Measurements from ENCODE around the gene NDUFS7. TPM values are rescaled to one million over a fixed set of nuclear protein-coding genes. Genes with fewer than 3 reads are reported as not detected.

Gene NDUFS7
- total RNA-seq, 1 donor from 2014 or later = 15.4 TPM

DNA sequence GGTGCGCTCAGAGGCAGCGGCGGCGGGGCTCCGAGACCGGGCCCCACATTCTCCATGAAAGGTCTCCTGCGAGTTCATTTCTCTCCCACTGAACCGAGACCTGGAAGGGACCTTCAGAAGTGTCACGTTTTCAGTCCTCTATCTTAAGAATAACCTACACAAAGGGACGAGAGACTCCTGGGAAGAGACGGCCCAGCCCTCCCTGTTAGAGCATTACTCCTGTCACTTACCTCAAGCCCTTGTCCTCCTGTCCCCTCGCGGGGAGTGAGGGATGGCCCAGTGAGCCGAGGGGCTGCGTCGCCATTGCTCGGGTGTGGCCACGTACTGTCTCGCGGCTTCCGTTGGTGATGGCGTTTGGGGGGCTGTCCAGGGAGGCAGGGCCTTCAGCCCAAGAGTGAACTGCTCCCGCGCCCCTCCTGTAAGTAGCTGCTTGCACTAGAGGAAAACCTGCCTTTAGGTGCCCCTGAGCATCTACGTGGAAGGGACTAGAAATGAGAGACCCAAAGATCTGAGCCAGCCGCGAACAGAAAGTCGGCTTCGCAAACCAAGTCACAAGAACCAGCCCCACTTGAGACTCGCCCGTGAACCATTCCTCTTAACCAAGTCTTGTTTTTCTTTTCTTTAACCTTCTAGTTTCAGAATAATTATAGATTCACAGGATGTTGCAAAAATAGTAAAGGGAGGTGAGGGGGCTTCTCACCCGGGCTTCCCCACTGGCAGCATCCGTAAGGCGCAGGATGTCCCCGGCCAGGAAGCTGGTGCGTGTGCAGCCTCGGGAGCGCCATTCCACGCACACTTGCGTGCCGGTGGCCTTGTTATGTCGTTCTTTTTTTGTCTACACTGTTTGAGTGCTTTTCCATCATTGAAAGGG lies 21.1 kb upstream of the NDUFS7 start:
- no peaks in the 10 kb centered on the region for H3K9me3 ChIP-seq (ENCODE audit: low read depth)
- H3F3A ChIP-seq (ENCODE audit: low read depth) = peaks cover 63% of the 10 kb centered on the region
- no peaks in the 10 kb centered on the region for H3K27me3 ChIP-seq
- peak overlapping the region; percentile 91 for H3K27ac ChIP-seq
- Mint-ChIP-seq H3K27ac (peak overlapping the region; percentile 60), H3K27me3 (ENCODE audit: insufficient read depth, low read depth) (peaks cover 8% of the 10 kb centered on the region), H3K9me3 (no peaks in the 10 kb centered on the region), H3K4me1 (peaks cover 51% of the 10 kb centered on the region), H3K36me3 (peaks cover 48% of the 10 kb centered on the region), H3K4me3 (no peak overlapping the region)
- H3K4me1 ChIP-seq = peaks cover 59% of the 10 kb centered on the region
- H3K9ac ChIP-seq = no peak overlapping the region
- peak overlapping the region; percentile 73 for H3K4me2 ChIP-seq
- no peak for DNase-seq (ENCODE audit: low spot score)
- no peak overlapping the region for H3K4me3 ChIP-seq
- H3K79me2 ChIP-seq (ENCODE audit: low read depth) = peaks cover 72% of the 10 kb centered on the region
- H4K20me1 ChIP-seq (ENCODE audit: low read depth) = peaks cover 81% of the 10 kb centered on the region
- no peak overlapping the region for H2AFZ ChIP-seq (replicated peaks)
- H3K36me3 ChIP-seq = peaks cover 5% of the 10 kb centered on the region
- TF ChIP-seq, protein P1, sequence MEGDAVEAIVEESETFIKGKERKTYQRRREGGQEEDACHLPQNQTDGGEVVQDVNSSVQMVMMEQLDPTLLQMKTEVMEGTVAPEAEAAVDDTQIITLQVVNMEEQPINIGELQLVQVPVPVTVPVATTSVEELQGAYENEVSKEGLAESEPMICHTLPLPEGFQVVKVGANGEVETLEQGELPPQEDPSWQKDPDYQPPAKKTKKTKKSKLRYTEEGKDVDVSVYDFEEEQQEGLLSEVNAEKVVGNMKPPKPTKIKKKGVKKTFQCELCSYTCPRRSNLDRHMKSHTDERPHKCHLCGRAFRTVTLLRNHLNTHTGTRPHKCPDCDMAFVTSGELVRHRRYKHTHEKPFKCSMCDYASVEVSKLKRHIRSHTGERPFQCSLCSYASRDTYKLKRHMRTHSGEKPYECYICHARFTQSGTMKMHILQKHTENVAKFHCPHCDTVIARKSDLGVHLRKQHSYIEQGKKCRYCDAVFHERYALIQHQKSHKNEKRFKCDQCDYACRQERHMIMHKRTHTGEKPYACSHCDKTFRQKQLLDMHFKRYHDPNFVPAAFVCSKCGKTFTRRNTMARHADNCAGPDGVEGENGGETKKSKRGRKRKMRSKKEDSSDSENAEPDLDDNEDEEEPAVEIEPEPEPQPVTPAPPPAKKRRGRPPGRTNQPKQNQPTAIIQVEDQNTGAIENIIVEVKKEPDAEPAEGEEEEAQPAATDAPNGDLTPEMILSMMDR (IDR thresholded peaks at IDR 0.05) = no peak
- TF ChIP-seq EZH2 (IDR thresholded peaks at IDR 0.05) (no peak), EZH2phosphoT487 (IDR thresholded peaks at IDR 0.05) (no peak)

DNA sequence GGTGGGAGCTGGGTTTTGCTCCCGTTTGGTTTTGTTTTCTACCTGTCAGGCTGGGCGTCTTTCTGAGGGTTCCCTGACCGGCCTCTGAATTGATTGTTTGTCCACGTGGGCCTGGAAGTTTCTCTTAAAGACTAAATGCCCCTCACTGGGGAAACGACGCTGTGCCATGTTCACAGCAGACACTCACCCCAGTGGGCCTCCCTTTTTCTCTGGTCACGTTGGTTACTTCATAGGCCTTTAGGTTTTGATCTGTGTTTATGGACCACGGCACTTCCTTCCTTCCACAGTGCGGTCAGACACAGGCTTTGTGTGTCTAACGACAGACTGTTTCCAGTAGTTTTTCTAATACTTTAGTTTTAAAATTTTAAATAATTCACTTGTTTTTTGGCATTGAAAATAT lies 20.1 kb upstream of the NDUFS7 start:
- Mint-ChIP-seq H3K27ac (no peak overlapping the region), H3K4me3 (no peak overlapping the region), H3K9me3 (no peaks in the 10 kb centered on the region), H3K27me3 (ENCODE audit: insufficient read depth, low read depth) (peaks cover 11% of the 10 kb centered on the region), H3K4me1 (peaks cover 43% of the 10 kb centered on the region), H3K36me3 (peaks cover 44% of the 10 kb centered on the region)
- H3K79me2 ChIP-seq (ENCODE audit: low read depth) = peaks cover 66% of the 10 kb centered on the region
- H3K36me3 ChIP-seq = peaks cover 5% of the 10 kb centered on the region
- no peak overlapping the region for H3K4me2 ChIP-seq
- peaks cover 72% of the 10 kb centered on the region for H4K20me1 ChIP-seq (ENCODE audit: low read depth)
- DNase-seq (ENCODE audit: low spot score) = no peak
- no peak overlapping the region for H3K4me3 ChIP-seq
- H3K27ac ChIP-seq = no peak overlapping the region
- H3K4me1 ChIP-seq = peaks cover 50% of the 10 kb centered on the region
- TF ChIP-seq, protein P1 (IDR thresholded peaks at IDR 0.05) = no peak
- peaks cover 53% of the 10 kb centered on the region for H3F3A ChIP-seq (ENCODE audit: low read depth)
- no peaks in the 10 kb centered on the region for H3K9me3 ChIP-seq (ENCODE audit: low read depth)
- no peak overlapping the region for H2AFZ ChIP-seq (replicated peaks)
- H3K9ac ChIP-seq = no peak overlapping the region
- no peaks in the 10 kb centered on the region for H3K27me3 ChIP-seq

DNA sequence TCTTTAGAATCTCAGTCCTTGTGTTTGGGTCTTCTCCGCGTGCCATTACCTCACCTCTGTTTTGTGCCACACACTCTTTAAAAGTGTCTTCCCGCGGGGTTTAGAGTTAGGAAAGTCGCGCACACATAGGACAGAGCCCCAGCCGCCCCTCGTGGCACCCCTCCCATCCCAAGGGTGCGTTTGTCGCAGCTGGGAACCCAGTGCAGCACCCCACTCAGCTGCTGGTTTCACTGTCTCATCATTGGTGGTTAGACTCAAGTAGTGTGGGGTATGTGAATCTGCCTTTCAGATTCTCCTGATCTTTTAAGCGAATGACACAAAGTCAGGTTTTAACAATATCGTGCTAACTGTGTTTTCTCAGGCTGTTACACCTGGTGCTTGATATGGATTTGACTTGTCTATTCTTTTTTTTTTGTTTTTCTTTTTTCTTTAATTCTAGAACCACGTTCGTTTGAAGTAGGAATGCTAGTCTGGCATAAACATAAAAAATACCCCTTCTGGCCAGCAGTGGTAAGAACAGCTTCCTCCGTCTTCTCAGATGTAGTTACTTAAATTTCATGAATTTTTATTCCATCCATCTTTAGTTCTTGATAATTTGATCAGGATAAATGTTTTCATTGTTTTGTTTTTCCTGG lies 19.5 kb upstream of the NDUFS7 start:
- Mint-ChIP-seq H3K27me3 (ENCODE audit: insufficient read depth, low read depth) (peaks cover 8% of the 10 kb centered on the region), H3K27ac (no peak overlapping the region), H3K4me1 (peaks cover 41% of the 10 kb centered on the region), H3K4me3 (no peak overlapping the region), H3K9me3 (no peaks in the 10 kb centered on the region), H3K36me3 (peaks cover 38% of the 10 kb centered on the region)
- no peak overlapping the region for H3K27ac ChIP-seq
- peaks cover 66% of the 10 kb centered on the region for H4K20me1 ChIP-seq (ENCODE audit: low read depth)
- no peaks in the 10 kb centered on the region for H3K9me3 ChIP-seq (ENCODE audit: low read depth)
- no peak overlapping the region for H3K4me3 ChIP-seq
- no peak overlapping the region for H3K9ac ChIP-seq
- DNase-seq (ENCODE audit: low spot score) = no peak
- H2AFZ ChIP-seq (replicated peaks) = no peak overlapping the region
- H3F3A ChIP-seq (ENCODE audit: low read depth) = peaks cover 51% of the 10 kb centered on the region
- no peaks in the 10 kb centered on the region for H3K27me3 ChIP-seq
- peaks cover 4% of the 10 kb centered on the region for H3K36me3 ChIP-seq
- no peak overlapping the region for H3K4me2 ChIP-seq
- peaks cover 45% of the 10 kb centered on the region for H3K4me1 ChIP-seq
- peaks cover 60% of the 10 kb centered on the region for H3K79me2 ChIP-seq (ENCODE audit: low read depth)
- TF ChIP-seq, protein P1 (IDR thresholded peaks at IDR 0.05) = peak; percentile 21
- TF ChIP-seq EZH2 (IDR thresholded peaks at IDR 0.05) = no peak

All from neural progenitor cell (in vitro differentiated cells).